H1 (cell line): ENCODE measurements around the gene MAPK8IP3. TPM values are rescaled to one million over a fixed set of nuclear protein-coding genes. Genes with fewer than 3 reads are reported as not detected.

Experiments used
- CTCF ChIA-PET: fragments of 300-600 bp; sonication (Branson Sonifier 250); formaldehyde crosslinking; loops from one replicate; lab custom pipeline; 2021; ENCODE audit not compliant: partially characterized antibody; lab: Charles Lee
- POLR2A ChIA-PET: fragments of 300-600 bp; sonication (Branson Sonifier 250); formaldehyde crosslinking; loops from one replicate; lab custom pipeline; 2021; ENCODE audit warnings: inconsistent platforms; ENCODE audit not compliant: partially characterized antibody; lab: Charles Lee
- DNase-seq, 2 experiments: peaks; one replicate each; pipeline versions ENCODE4 v3.0.0 to v3.0.0-alpha.2; 2010 to 2022; ENCODE audit warnings: low spot score in 2 of 2, low read depth in 1 of 2, mixed read lengths in 1 of 2
- FAIRE-seq: peaks from 2 replicates; lab custom pipeline; 2011; peaks lifted over from hg19 to GRCh38; lab: Jason Lieb, UNC
- H2AFZ ChIP-seq: 2 replicates; pipeline ENCODE4 v1.8.1; 2012; ENCODE audit warnings: low read length, inconsistent platforms
- H2AK5ac ChIP-seq: 2 replicates; pipeline ENCODE4 v1.6.1; 2013; ENCODE audit warnings: low read depth, low read length
- H2BK120ac ChIP-seq: replicated peaks from 2 replicates; pipeline ENCODE3; 2013; ENCODE audit warnings: low read depth, low read length, inconsistent platforms
- H2BK12ac ChIP-seq: 2 replicates; pipeline ENCODE4 v1.6.1; 2013; ENCODE audit warnings: low read depth, low read length
- H2BK15ac ChIP-seq: 2 replicates; pipeline ENCODE4 v1.6.1; 2013; ENCODE audit warnings: low read length
- H2BK20ac ChIP-seq: 2 replicates; pipeline ENCODE4 v1.6.1; 2013; ENCODE audit warnings: low read length
- H2BK5ac ChIP-seq: 2 replicates; pipeline ENCODE4 v1.6.1; 2013; ENCODE audit warnings: low read depth, low read length
- H3K14ac ChIP-seq: 2 replicates; pipeline ENCODE4 v1.6.1; 2013; ENCODE audit warnings: inconsistent platforms; ENCODE audit not compliant: insufficient read length
- H3K18ac ChIP-seq: 2 replicates; pipeline ENCODE4 v1.6.1; 2013; ENCODE audit warnings: low read length; ENCODE audit errors: extremely low read depth
- H3K23ac ChIP-seq: 2 replicates; pipeline ENCODE4 v1.6.1; 2013; ENCODE audit warnings: inconsistent platforms; ENCODE audit not compliant: insufficient read length
- H3K23me2 ChIP-seq: 2 replicates; pipeline ENCODE4 v1.6.1; 2013; ENCODE audit warnings: low read depth, low read length
- H3K27ac ChIP-seq: 2 replicates; pipeline ENCODE4 v1.6.1; 2011; ENCODE audit warnings: low read depth, low read length, inconsistent platforms
- H3K27me3 ChIP-seq, 4 experiments: replicated peaks in 1 of 4; 1 replicate in 1 of 4; 2 replicates in 3 of 4; pipeline versions ENCODE4 v1.6.1 to v1.8.1; 2011 to 2013; ENCODE audit warnings: low read length in 3 of 4, mild to moderate bottlenecking in 3 of 4, inconsistent platforms in 2 of 4, mixed read lengths in 2 of 4, moderate library complexity in 1 of 4; ENCODE audit not compliant: control insufficient read depth in 3 of 4, insufficient read depth in 3 of 4; ENCODE audit errors: extremely low read depth in 1 of 4
- H3K36me3 ChIP-seq, 4 experiments: 2 replicates each; pipeline versions ENCODE4 v1.6.1 to v1.8.1; 2011 to 2013; ENCODE audit warnings: mild to moderate bottlenecking in 4 of 4, low read length in 3 of 4, moderate library complexity in 2 of 4, control low read depth in 1 of 4, inconsistent platforms in 1 of 4; ENCODE audit not compliant: insufficient read depth in 4 of 4, control insufficient read depth in 2 of 4
- H3K4ac ChIP-seq: replicated peaks from 2 replicates; pipeline ENCODE3; 2013; ENCODE audit warnings: low read length, low read depth, mixed read lengths, inconsistent platforms; ENCODE audit not compliant: insufficient read length
- H3K4me1 ChIP-seq, 4 experiments: replicated peaks in 1 of 4; 1 replicate in 1 of 4; 2 replicates in 3 of 4; pipeline versions ENCODE4 v1.6.1 to v1.8.1; 2011 to 2013; ENCODE audit warnings: low read length in 3 of 4, inconsistent platforms in 2 of 4, mixed read lengths in 1 of 4; ENCODE audit not compliant: insufficient read depth in 4 of 4, control insufficient read depth in 3 of 4
- H3K4me2 ChIP-seq, 2 experiments: 2 replicates each; pipeline versions ENCODE4 v1.6.1 to v1.8.1; 2011 to 2013; ENCODE audit warnings: low read depth in 2 of 2, low read length in 2 of 2, control low read depth in 1 of 2, inconsistent platforms in 1 of 2, mild to moderate bottlenecking in 1 of 2; ENCODE audit not compliant: insufficient read depth in 1 of 2
- H3K4me3 ChIP-seq, 4 experiments: fragments of 200-600, 300-600 bp in 1 of 4; sonication (generic), shearing (Covaris generic), sonication (Bioruptor Twin) in 1 of 4; 2 replicates each; pipeline versions ENCODE4 v1.5.1 to v1.8.1; 2011 to 2016; ENCODE audit warnings: low read length in 4 of 4, low read depth in 3 of 4, control low read depth in 2 of 4, inconsistent platforms in 2 of 4, mild to moderate bottlenecking in 2 of 4, mixed read lengths in 1 of 4, moderate library complexity in 1 of 4; ENCODE audit not compliant: insufficient read depth in 2 of 4; ENCODE audit errors: extremely low read depth in 1 of 4
- H3K56ac ChIP-seq: replicated peaks from 2 replicates; pipeline ENCODE3; 2013; ENCODE audit warnings: low read depth, mild to moderate bottlenecking, mixed read lengths, low read length, inconsistent platforms; ENCODE audit not compliant: insufficient read length
- H3K79me1 ChIP-seq: 2 replicates; pipeline ENCODE4 v1.6.1; 2013; ENCODE audit warnings: low read depth, low read length, control low read depth
- H3K79me2 ChIP-seq, 2 experiments: 2 replicates each; pipeline versions ENCODE4 v1.6.1 to v1.8.1; 2012 to 2013; ENCODE audit warnings: low read length in 2 of 2, mild to moderate bottlenecking in 2 of 2, inconsistent platforms in 1 of 2; ENCODE audit not compliant: insufficient read depth in 2 of 2, control insufficient read depth in 1 of 2
- H3K9ac ChIP-seq, 4 experiments: replicated peaks in 1 of 4; 1 replicate in 1 of 4; 2 replicates in 3 of 4; pipeline versions ENCODE4 v1.6.1 to v1.8.1; 2011 to 2013; ENCODE audit warnings: low read depth in 3 of 4, low read length in 3 of 4, control low read depth in 2 of 4, mild to moderate bottlenecking in 2 of 4, moderate library complexity in 2 of 4, inconsistent platforms in 1 of 4; ENCODE audit errors: extremely low read depth in 1 of 4
- H3K9me3 ChIP-seq, 2 experiments: 2 replicates each; pipeline versions ENCODE4 v1.6.1 to v1.8.1; 2012 to 2013; ENCODE audit warnings: mild to moderate bottlenecking in 2 of 2, moderate library complexity in 2 of 2, control low read depth in 1 of 2, inconsistent platforms in 1 of 2, low read depth in 1 of 2, low read length in 1 of 2, mixed read lengths in 1 of 2; ENCODE audit not compliant: insufficient read depth in 2 of 2
- H4K20me1 ChIP-seq, 2 experiments: replicated peaks in 1 of 2; 2 replicates each; pipeline versions ENCODE3 to v1.8.1; 2011 to 2013; ENCODE audit warnings: inconsistent platforms in 2 of 2, low read length in 2 of 2, mild to moderate bottlenecking in 1 of 2; ENCODE audit not compliant: insufficient read depth in 2 of 2, control insufficient read depth in 1 of 2
- H4K5ac ChIP-seq: 2 replicates; pipeline ENCODE4 v1.6.1; 2013; ENCODE audit warnings: low read length, low read depth, mixed read lengths, inconsistent platforms; ENCODE audit not compliant: insufficient read length
- H4K8ac ChIP-seq: 2 replicates; pipeline ENCODE4 v1.8.0; 2013; ENCODE audit warnings: mild to moderate bottlenecking, moderate library complexity, low read length, inconsistent platforms; ENCODE audit not compliant: insufficient read depth; ENCODE audit errors: extremely low read depth
- H4K91ac ChIP-seq: replicated peaks from 2 replicates; pipeline ENCODE3; 2013; ENCODE audit warnings: low read length, mixed read lengths, inconsistent platforms; ENCODE audit not compliant: insufficient read length
- POLR2A ChIP-seq, 2 experiments: IDR thresholded peaks; 1 replicate in 1 of 2; 2 replicates in 1 of 2; pipeline ENCODE4 v1.6.1; 2011; ENCODE audit warnings: low read depth in 2 of 2, low read length in 2 of 2, mild to moderate bottlenecking in 2 of 2; ENCODE audit errors: control extremely low read depth in 1 of 2
- WGBS, 2 experiments: shearing (Covaris generic) in 1 of 2; methylation state at CpG; one replicate each; pipeline versions ENCODE4 v1.1.6 to v1.1.7; 2013 to 2015; ENCODE audit warnings: low lambda C conversion rate in 2 of 2, mixed read lengths in 2 of 2, inconsistent platforms in 1 of 2, low coverage in 1 of 2, missing lambda C conversion rate in 1 of 2; ENCODE audit not compliant: insufficient replicate concordance in 2 of 2, insufficient coverage in 1 of 2, insufficient read length in 1 of 2; ENCODE audit errors: extremely low coverage in 1 of 2, missing lambda C conversion rate in 1 of 2; 5-methylcytosine and 5-hydroxymethylcytosine counted together
- polyA plus RNA-seq, 7 experiments: library from polyadenylated mRNA; depleted of rRNA in 3 of 7; stranded (reverse) in 5 of 7; unstranded in 2 of 7; fragments of >200 nt in 5 of 7; fragments of 200-250 nt in 2 of 7; gene quantifications; 1 replicate in 5 of 7; 2 replicates in 1 of 7; 4 replicates in 1 of 7; pipeline versions ENCODE4 v1.2.1 to v1.2.3, GENCODE V29; 2011 to 2013; ENCODE audit warnings: missing spikeins in 2 of 7, mixed read lengths in 2 of 7
- total RNA-seq: library from RNA; stranded (reverse); fragmentation: NEBNext Ultra II Directional; extraction: Animal tissue kit (Norgen Biotek cat#: 25700); gene quantifications from 2 replicates; pipeline ENCODE4 v1.2.1, GENCODE V29; 2021

MAPK8IP3 gene
- total and polyA plus RNA-seq, 2 of the 8 experiments (the other 6 are each of a cell fraction or from before 2014, with no cell fraction given): 16.9 to 43.4 TPM

GRCh38 chr16:1760911-1761310 is 54.9 kb downstream of the MAPK8IP3 start:
- DNase-seq: no peak
- no peak overlapping the region for H4K5ac ChIP-seq
- no peak for TF ChIP-seq POLR2A (IDR thresholded peaks at IDR 0.05; ENCODE audit: control extremely low read depth in 1 of 2, low read depth in 2 of 2, low read length in 2 of 2)
- TF ChIP-seq, all 59 proteins: peak for 0
- H3K14ac ChIP-seq: no peak overlapping the region
- WGBS, 2 experiments: 93% methylated on average over 13 of the region's 15 CpGs; no CpG with 5 or more reads in 1 of the 2 experiments
- H3K9ac ChIP-seq: no peak overlapping the region
- H2BK120ac ChIP-seq: no peak overlapping the region
- no peaks in the 10 kb centered on the region; a peak in 1 of 4 replicates for H3K79me2 ChIP-seq
- ChIA-PET CTCF (interaction anchor here (1.7 kb wide), 1 partner anchor 37 kb away, joined by 9 read pairs; no protein-coding TSS in a partner anchor), POLR2A (interaction anchor here (0.6 to 3.4 kb wide), 3 partner anchors 9 to 283 kb away, joined by 3 to 29 read pairs (median 3); partner anchors contain the start of genes EME2, MRPS34 and NME3)
- no peak overlapping the region for H3K27ac ChIP-seq
- H3K9me3 ChIP-seq: no peaks in the 10 kb centered on the region; a peak in 1 of 4 replicates
- H2BK15ac ChIP-seq: no peak overlapping the region
- H4K8ac ChIP-seq: no peak overlapping the region; the same call in 1 of the 2 replicates
- no peak overlapping the region for H3K23ac ChIP-seq
- H3K4me1 ChIP-seq: peaks cover 0 to 13% (median 7%) of the 10 kb centered on the region in 4 experiments; a peak in 5 of 7 replicates
- no peak overlapping the region for H3K18ac ChIP-seq
- H3K4me2 ChIP-seq: no peak overlapping the region
- H3K27me3 ChIP-seq: no peaks in the 10 kb centered on the region; a peak in 1 of 7 replicates
- H3K4me3 ChIP-seq: no peak overlapping the region
- H2AFZ ChIP-seq: no peak overlapping the region
- peaks cover 0 to 9% (median 3%) of the 10 kb centered on the region in 4 experiments; a peak in 4 of 8 replicates for H3K36me3 ChIP-seq
- H2AK5ac ChIP-seq: no peak overlapping the region
- FAIRE-seq: no peak
- no peak overlapping the region for H2BK5ac ChIP-seq
- H2BK12ac ChIP-seq: no peak overlapping the region
- H4K20me1 ChIP-seq: peaks cover 1 to 8% of the 10 kb centered on the region in 2 experiments
- H4K91ac ChIP-seq: no peak overlapping the region
- H3K4ac ChIP-seq: no peak overlapping the region
- no peak overlapping the region for H2BK20ac ChIP-seq
- H3K23me2 ChIP-seq: no peaks in the 10 kb centered on the region; the same call in 1 of the 2 replicates
- H3K56ac ChIP-seq: no peak overlapping the region
- no peaks in the 10 kb centered on the region for H3K79me1 ChIP-seq
